Keratinocyte (primary cell): ENCODE results near the gene PHYH. TPM values are rescaled to one million over a fixed set of nuclear protein-coding genes. Genes with fewer than 3 reads are reported as not detected.

ENCODE experiments used
- DNase-seq: peaks from one replicate; pipeline ENCODE4 v3.0.0-alpha.2; 2011; ENCODE audit warnings: low read depth, missing footprints, low spot score
- FAIRE-seq: peaks from 2 replicates; lab custom pipeline; 2011; peaks lifted over from hg19 to GRCh38; lab: Jason Lieb, UNC
- H2AFZ ChIP-seq: 2 replicates; pipeline ENCODE4 v1.6.0; 2012; ENCODE audit warnings: low read length, control low read depth, inconsistent platforms; ENCODE audit not compliant: control insufficient read depth
- H3K27ac ChIP-seq: 2 replicates; pipeline ENCODE4 v1.5.1; 2011; ENCODE audit warnings: low read length; ENCODE audit not compliant: control insufficient read depth, insufficient read depth
- H3K27me3 ChIP-seq: 3 replicates; pipeline ENCODE4 v1.6.0; 2011; ENCODE audit warnings: low read length; ENCODE audit not compliant: control insufficient read depth, insufficient read depth; ENCODE audit errors: extremely low read depth
- H3K36me3 ChIP-seq, 2 experiments: 2 replicates in 1 of 2; 3 replicates in 1 of 2; pipeline ENCODE4 v1.5.1; 2011; ENCODE audit warnings: low read length in 2 of 2, mild to moderate bottlenecking in 1 of 2; ENCODE audit not compliant: control insufficient read depth in 2 of 2, insufficient read depth in 2 of 2; ENCODE audit errors: extremely low read depth in 1 of 2
- H3K4me1 ChIP-seq: 3 replicates; pipeline ENCODE4 v1.5.1; 2011; ENCODE audit warnings: low read length; ENCODE audit not compliant: control insufficient read depth, insufficient read depth; ENCODE audit errors: extremely low read depth
- H3K4me2 ChIP-seq: 3 replicates; pipeline ENCODE4 v1.6.0; 2011; ENCODE audit warnings: low read depth, low read length; ENCODE audit not compliant: control insufficient read depth, insufficient read depth; ENCODE audit errors: extremely low read depth
- H3K4me3 ChIP-seq, 3 experiments: fragments of 200-600 bp in 1 of 3; sonication (generic) in 1 of 3; 2 replicates in 2 of 3; 3 replicates in 1 of 3; pipeline ENCODE4 v1.5.1; 2011 to 2016; ENCODE audit warnings: low read length in 3 of 3, mild to moderate bottlenecking in 3 of 3, control low read depth in 2 of 3, inconsistent platforms in 1 of 3, low read depth in 1 of 3, mixed read lengths in 1 of 3, mixed run types in 1 of 3, moderate library complexity in 1 of 3; ENCODE audit not compliant: control insufficient read depth in 2 of 3, insufficient read depth in 2 of 3; ENCODE audit errors: extremely low read depth in 1 of 3
- H3K79me2 ChIP-seq: 2 replicates; pipeline ENCODE4 v1.6.0; 2012; ENCODE audit warnings: low read length; ENCODE audit not compliant: control insufficient read depth, insufficient read depth
- H3K9ac ChIP-seq: 3 replicates; pipeline ENCODE4 v1.6.0; 2011; ENCODE audit warnings: low read length; ENCODE audit not compliant: control insufficient read depth, insufficient read depth; ENCODE audit errors: extremely low read depth
- H3K9me1 ChIP-seq: 3 replicates; pipeline ENCODE4 v1.6.0; 2011; ENCODE audit warnings: low read length; ENCODE audit not compliant: control insufficient read depth, insufficient read depth; ENCODE audit errors: extremely low read depth
- H3K9me3 ChIP-seq: 2 replicates; pipeline ENCODE4 v1.5.1; 2012; ENCODE audit warnings: low read depth, low read length; ENCODE audit not compliant: control insufficient read depth
- H4K20me1 ChIP-seq: 3 replicates; pipeline ENCODE4 v1.6.0; 2011; ENCODE audit warnings: low read length; ENCODE audit not compliant: control insufficient read depth, insufficient read depth; ENCODE audit errors: extremely low read depth
- EZH2 ChIP-seq: IDR thresholded peaks from one replicate; pipeline ENCODE4 v1.6.1; 2012; ENCODE audit warnings: inconsistent platforms, mild to moderate bottlenecking, low read length, moderate library complexity
- dilution Hi-C: fragments of 300-500 bp; cut with MboI; formaldehyde crosslinking; loops from one replicate; pipeline ENCODE4 v1.7.0; 2020; ENCODE audit warnings: low sequenced_read_pairs; ENCODE audit not compliant: extremely low pct_ligation_motif_present
- polyA plus RNA-seq, 5 experiments: library from polyadenylated mRNA; depleted of rRNA in 3 of 5; stranded (reverse) in 3 of 5; stranded (forward) in 1 of 5; unstranded in 1 of 5; fragments of >200 nt; gene quantifications; 1 replicate in 1 of 5; 2 replicates in 3 of 5; 3 replicates in 1 of 5; pipeline versions ENCODE4 v1.2.1 to v1.2.3, GENCODE V29; 2011 to 2012; ENCODE audit warnings: missing spikeins in 2 of 5, low read depth in 1 of 5, low replicate concordance in 1 of 5
- TF ChIP-seq, protein P1 (sequence below), 3 experiments: IDR thresholded peaks in 1 of 3; conservative IDR thresholded peaks in 1 of 3; optimal IDR thresholded peaks in 1 of 3; 2 replicates in 2 of 3; 3 replicates in 1 of 3; pipeline versions ENCODE3 to v1.5.1; 2011; ENCODE audit warnings: low read length in 3 of 3, mild to moderate bottlenecking in 3 of 3, moderate library complexity in 2 of 3, control low read depth in 1 of 3, inconsistent platforms in 1 of 3; ENCODE audit not compliant: insufficient read depth in 2 of 3; ENCODE audit errors: extremely low read depth in 1 of 3

The PHYH gene
- polyA plus RNA-seq, 1 donor (not counting 4 experiments of a cell fraction or from before 2014, with no cell fraction given), result 11.5 TPM

DNA sequence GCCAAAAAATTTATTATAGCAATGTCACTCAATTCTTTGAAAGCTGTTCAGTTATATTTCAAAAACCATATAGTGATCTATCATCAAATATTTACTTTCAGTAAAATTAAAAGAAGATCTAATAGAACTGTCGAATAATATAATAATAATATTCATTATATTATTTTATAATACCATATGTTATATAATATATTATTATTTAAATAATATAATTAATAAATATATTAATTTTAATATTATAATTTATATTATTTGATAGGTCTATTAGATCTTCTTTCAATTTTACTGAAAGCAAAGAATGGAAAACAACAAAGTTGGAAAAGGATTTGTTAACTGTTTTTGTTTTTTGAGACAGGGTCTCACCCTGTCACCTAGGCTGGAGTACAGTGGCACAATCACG is 43.2 kb downstream of the PHYH start:
- dilution Hi-C loops, result no loop called here

DNA sequence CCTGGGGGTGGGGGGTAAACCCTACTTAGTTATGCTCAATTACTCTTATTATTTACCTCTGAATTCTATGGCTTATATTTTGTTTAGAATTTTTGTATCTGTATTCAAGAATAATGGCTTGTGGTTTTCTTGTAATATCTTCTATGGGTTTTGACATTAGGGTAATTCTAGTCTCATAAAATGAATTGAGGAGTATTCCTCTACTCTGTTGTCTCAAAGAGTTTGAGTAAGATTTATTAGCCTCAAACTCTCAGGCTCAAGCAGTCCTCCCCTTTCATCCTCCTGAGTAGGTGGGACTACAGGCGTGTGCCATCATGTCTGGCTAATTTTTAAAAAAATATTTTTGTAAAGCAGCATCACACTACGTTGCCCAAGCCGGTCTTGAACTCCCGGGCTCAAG is 46.1 kb downstream of the PHYH start:
- Histone ChIP-seq H2AFZ (no peak overlapping the region), H4K20me1 (no peaks in the 10 kb centered on the region), H3K4me2 (no peak overlapping the region), H3K4me3 (no peak overlapping the region), H3K9me1 (no peaks in the 10 kb centered on the region), H3K27ac (no peak overlapping the region), H3K79me2 (no peaks in the 10 kb centered on the region), H3K9ac (no peak overlapping the region), H3K9me3 (no peaks in the 10 kb centered on the region), H3K27me3 (no peaks in the 10 kb centered on the region), H3K36me3 (no peaks in the 10 kb centered on the region), H3K4me1 (no peaks in the 10 kb centered on the region)
- TF ChIP-seq, protein P1, sequence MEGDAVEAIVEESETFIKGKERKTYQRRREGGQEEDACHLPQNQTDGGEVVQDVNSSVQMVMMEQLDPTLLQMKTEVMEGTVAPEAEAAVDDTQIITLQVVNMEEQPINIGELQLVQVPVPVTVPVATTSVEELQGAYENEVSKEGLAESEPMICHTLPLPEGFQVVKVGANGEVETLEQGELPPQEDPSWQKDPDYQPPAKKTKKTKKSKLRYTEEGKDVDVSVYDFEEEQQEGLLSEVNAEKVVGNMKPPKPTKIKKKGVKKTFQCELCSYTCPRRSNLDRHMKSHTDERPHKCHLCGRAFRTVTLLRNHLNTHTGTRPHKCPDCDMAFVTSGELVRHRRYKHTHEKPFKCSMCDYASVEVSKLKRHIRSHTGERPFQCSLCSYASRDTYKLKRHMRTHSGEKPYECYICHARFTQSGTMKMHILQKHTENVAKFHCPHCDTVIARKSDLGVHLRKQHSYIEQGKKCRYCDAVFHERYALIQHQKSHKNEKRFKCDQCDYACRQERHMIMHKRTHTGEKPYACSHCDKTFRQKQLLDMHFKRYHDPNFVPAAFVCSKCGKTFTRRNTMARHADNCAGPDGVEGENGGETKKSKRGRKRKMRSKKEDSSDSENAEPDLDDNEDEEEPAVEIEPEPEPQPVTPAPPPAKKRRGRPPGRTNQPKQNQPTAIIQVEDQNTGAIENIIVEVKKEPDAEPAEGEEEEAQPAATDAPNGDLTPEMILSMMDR (optimal IDR thresholded peaks at IDR 0.05 in 1 of 3, IDR thresholded peaks at IDR 0.05 in 1 of 3, conservative IDR thresholded peaks at IDR 0.05 in 1 of 3; ENCODE audit: extremely low read depth in 1 of 3, insufficient read depth in 2 of 3, low read length in 3 of 3), result no peak
- TF ChIP-seq EZH2, result no peak
- no peak for DNase-seq
- dilution Hi-C loops, result no loop called here
- FAIRE-seq, result no peak

More for the DNA sequence above, 43.2 kb downstream of the PHYH start:
- H3K4me3 ChIP-seq, result no peak overlapping the region
- H3K27ac ChIP-seq, result no peak overlapping the region
- no peaks in the 10 kb centered on the region for H3K9me1 ChIP-seq
- no peaks in the 10 kb centered on the region for H3K4me1 ChIP-seq
- no peaks in the 10 kb centered on the region for H3K27me3 ChIP-seq
- no peak for TF ChIP-seq EZH2
- TF ChIP-seq, protein P1 (optimal IDR thresholded peaks at IDR 0.05 in 1 of 3, IDR thresholded peaks at IDR 0.05 in 1 of 3, conservative IDR thresholded peaks at IDR 0.05 in 1 of 3; ENCODE audit: extremely low read depth in 1 of 3, insufficient read depth in 2 of 3, low read length in 3 of 3), result no peak
- H3K9me3 ChIP-seq, result no peaks in the 10 kb centered on the region
- no peak for DNase-seq
- no peaks in the 10 kb centered on the region for H3K79me2 ChIP-seq
- H3K9ac ChIP-seq, result no peak overlapping the region
- no peak for FAIRE-seq
- no peak overlapping the region for H3K4me2 ChIP-seq
- no peaks in the 10 kb centered on the region for H3K36me3 ChIP-seq
- H4K20me1 ChIP-seq, result no peaks in the 10 kb centered on the region
- H2AFZ ChIP-seq, result no peak overlapping the region
